SK-N-MC (cell line): ENCODE data around the gene LMTK3.
"Not testable (repeated sequence)": the region's sequence is repeated elsewhere in the genome, so short reads cannot be mapped to it uniquely, and the experiment has no call there.

Experiments used
- EZH2 ChIP-seq: fragments of 200-600 bp; sonication (generic); IDR thresholded peaks from one replicate; pipeline ENCODE4 v1.6.1; 2017; ENCODE audit warnings: antibody characterized with exemption
- FOXP2 ChIP-seq: optimal IDR thresholded peaks from 2 replicates; pipeline ENCODE3; 2011; ENCODE audit warnings: mild to moderate bottlenecking, moderate library complexity; ENCODE audit not compliant: insufficient read depth; ENCODE audit errors: extremely low read length, control extremely low read depth
- POLR2AphosphoS5 ChIP-seq: IDR thresholded peaks from 2 replicates; pipeline ENCODE4 v1.6.1; 2012; ENCODE audit warnings: mild to moderate bottlenecking, low read depth, low read length, borderline replicate concordance

- not testable (repeated sequence) for TF ChIP-seq EZH2, POLR2AphosphoS5, FOXP2
These were observed 24.9 kb downstream of the LMTK3 start for GRCh38 chr19:48486706-48487105.
